GM19351 (cell line): ENCODE measurements around the gene HSPA12A.

Experiments used
- ATAC-seq: cut with Tn5 transposase; IDR thresholded peaks from one replicate; pipeline ENCODE4 v1.9.1; 2021; ENCODE audit warnings: mild to moderate bottlenecking, moderate library complexity; ENCODE audit not compliant: unreplicated experiment

The HSPA12A gene

GRCh38 chr10:116669832-116670644 lies 72.3 kb downstream of the HSPA12A start:
- no peak for ATAC-seq

- no peak for ATAC-seq
These were observed 73.3 kb downstream of the HSPA12A start for GRCh38 chr10:116669080-116669479.

GRCh38 chr10:116668446-116668845 lies 73.9 kb downstream of the HSPA12A start:
- ATAC-seq: no peak

GRCh38 chr10:116668018-116668417 lies 74.3 kb downstream of the HSPA12A start:
- ATAC-seq: no peak

GRCh38 chr10:116667484-116667883 lies 74.9 kb downstream of the HSPA12A start:
- no peak for ATAC-seq

GRCh38 chr10:116665541-116666125 lies 76.7 kb downstream of the HSPA12A start:
- ATAC-seq: no peak

- ATAC-seq: no peak
These were observed 77.7 kb downstream of the HSPA12A start for GRCh38 chr10:116664631-116665030.

GRCh38 chr10:116663342-116663741 lies 79.0 kb downstream of the HSPA12A start:
- ATAC-seq: no peak

GRCh38 chr10:116660860-116661259 lies 81.5 kb downstream of the HSPA12A start:
- ATAC-seq: no peak

GRCh38 chr10:116659049-116659670 lies 83.2 kb downstream of the HSPA12A start:
- no peak for ATAC-seq

GRCh38 chr10:116657863-116658551 lies 84.4 kb downstream of the HSPA12A start:
- no peak for ATAC-seq

- ATAC-seq: no peak
These were observed 86.3 kb downstream of the HSPA12A start for GRCh38 chr10:116656044-116656443.

GRCh38 chr10:116655568-116655967 lies 86.8 kb downstream of the HSPA12A start:
- ATAC-seq: no peak

GRCh38 chr10:116654816-116655215 lies 87.5 kb downstream of the HSPA12A start:
- ATAC-seq: peak; percentile 88

- no peak for ATAC-seq
These were observed 88.5 kb downstream of the HSPA12A start for GRCh38 chr10:116653885-116654284.

GRCh38 chr10:116648903-116649302 lies 93.5 kb downstream of the HSPA12A start:
- ATAC-seq: no peak

- ATAC-seq: no peak
These were observed 95.9 kb downstream of the HSPA12A start for GRCh38 chr10:116646502-116646901.

- ATAC-seq: peak; percentile 67
These were observed 104.5 kb downstream of the HSPA12A start for GRCh38 chr10:116637830-116638229.

- ATAC-seq: no peak
These were observed 105.4 kb downstream of the HSPA12A start for GRCh38 chr10:116636976-116637375.

- ATAC-seq: no peak
These were observed 106.0 kb downstream of the HSPA12A start for GRCh38 chr10:116636385-116636784.
